ENCODE measurements around the gene OR2V1.
A peak's percentile ranks its signal among the peaks of the same experiment; 100 is the strongest.
"Not testable (repeated sequence)": the region's sequence is repeated elsewhere in the genome, so short reads cannot be mapped to it uniquely, and the experiment has no call there.

The OR2V1 gene

GRCh38 chr5:181160152-181160754 is 29.3 kb upstream of the OR2V1 start:
- DNase-seq, result peak; percentile 78

GRCh38 chr5:181159286-181160151 is 28.6 kb upstream of the OR2V1 start:
- DNase-seq, result peak; percentile 96

GRCh38 chr5:181158869-181159268 is 27.9 kb upstream of the OR2V1 start:
- DNase-seq, result no peak

GRCh38 chr5:181156758-181157157 is 25.8 kb upstream of the OR2V1 start:
- no peak for DNase-seq

GRCh38 chr5:181153814-181154213 is 22.8 kb upstream of the OR2V1 start:
- no peak for DNase-seq

- no peak for DNase-seq
Measured at GRCh38 chr5:181152406-181152805, 21.4 kb upstream of the OR2V1 start.

- DNase-seq, result no peak
Measured at GRCh38 chr5:181151146-181151545, 20.2 kb upstream of the OR2V1 start.

- no peak for DNase-seq
Measured at GRCh38 chr5:181149806-181150733, 19.1 kb upstream of the OR2V1 start.

- no peak for DNase-seq
Measured at GRCh38 chr5:181149355-181149754, 18.4 kb upstream of the OR2V1 start.

GRCh38 chr5:181146927-181147636 is 16.1 kb upstream of the OR2V1 start, which contains the start of gene OR2V2:
Gene OR2V2, plus strand, starts transcription at chr5:181147586. Its CDS starts 7,357 bp downstream, at chr5:181154943.
- DNase-seq, result not testable (repeated sequence)

- no peak for DNase-seq
Measured at GRCh38 chr5:181145133-181145532, 14.2 kb upstream of the OR2V1 start.

- DNase-seq, result no peak
Measured at GRCh38 chr5:181142054-181142453, 11.1 kb upstream of the OR2V1 start.

GRCh38 chr5:181140766-181141165 is 9.8 kb upstream of the OR2V1 start:
- DNase-seq, result no peak

GRCh38 chr5:181138258-181138657 is 7.3 kb upstream of the OR2V1 start:
- no peak for DNase-seq

GRCh38 chr5:181136361-181136955 is 5.5 kb upstream of the OR2V1 start:
- no peak for DNase-seq

GRCh38 chr5:181134259-181134658 is 3.3 kb upstream of the OR2V1 start:
- no peak for DNase-seq

- DNase-seq, result no peak
Measured at GRCh38 chr5:181133610-181134231, 2.8 kb upstream of the OR2V1 start.

GRCh38 chr5:181133083-181133482 is 2.1 kb upstream of the OR2V1 start:
- no peak for DNase-seq

GRCh38 chr5:181131514-181131913 is 545 bp upstream of the OR2V1 start:
- DNase-seq, result no peak

- DNase-seq, result not testable (repeated sequence)
Measured at GRCh38 chr5:181130081-181130480, 888 bp downstream of the OR2V1 start.

GRCh38 chr5:181129601-181130000 is 1.4 kb downstream of the OR2V1 start:
- no peak for DNase-seq
